SH-SY5Y (cell line): ENCODE results near the gene PLEKHA6.

Experiments
- GATA2 ChIP-seq: IDR thresholded peaks from 2 replicates; pipeline ENCODE4 v1.6.1; 2011; ENCODE audit warnings: mild to moderate bottlenecking, low read depth, low read length
- GATA3 ChIP-seq: IDR thresholded peaks from 2 replicates; pipeline ENCODE4 v1.6.1; 2011; ENCODE audit warnings: low read depth, mild to moderate bottlenecking, low read length, moderate library complexity

GRCh38 chr1:204274446-204274845, 85.3 kb downstream of the PLEKHA6 start:
- TF ChIP-seq GATA3 (no peak), GATA2 (no peak)
